Measurements from ENCODE around the gene AGTR2. TPM values are rescaled to one million over a fixed set of nuclear protein-coding genes. Genes with fewer than 3 reads are reported as not detected.
"Not testable (repeated sequence)": the region's sequence is repeated elsewhere in the genome, so short reads cannot be mapped to it uniquely, and the experiment has no call there.

The AGTR2 gene
- total RNA-seq, 1 experiment from 2014 or later, result not detected

DNA sequence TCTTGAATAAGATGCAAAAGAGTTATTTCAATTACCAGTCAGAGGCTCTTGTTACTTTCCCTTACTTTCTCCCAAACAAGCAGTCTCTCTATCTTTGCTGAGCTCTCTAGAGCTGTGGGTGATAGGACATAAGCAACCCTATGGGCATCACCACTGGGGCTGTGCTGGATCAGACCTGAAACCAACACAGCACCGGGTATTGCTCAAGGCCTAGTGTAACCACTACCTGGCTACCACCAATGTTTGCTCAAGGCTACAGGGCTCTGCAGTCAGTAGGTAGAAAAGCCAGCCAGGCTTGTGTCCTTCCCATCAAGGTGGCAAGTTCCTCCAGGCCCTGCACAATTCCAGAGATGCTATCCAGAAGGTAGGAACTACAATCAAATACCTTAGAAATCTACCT, 35.3 kb upstream of the AGTR2 start:
- BruUV-seq (replicated peaks), result no TSS peak
- H3K27ac ChIP-seq (ENCODE audit: low read depth, low read length), result no peak overlapping the region
- H3K9me2 ChIP-seq (ENCODE audit: insufficient read depth), result no peaks in the 10 kb centered on the region
- H2AFZ ChIP-seq (ENCODE audit: low read depth, low read length, poor library complexity, severe bottlenecking), result no peak overlapping the region
- no peaks in the 10 kb centered on the region for H4K20me1 ChIP-seq (ENCODE audit: insufficient read depth)
- no peaks in the 10 kb centered on the region for H3K4me1 ChIP-seq (ENCODE audit: control insufficient read depth in 1 of 2, insufficient read depth in 2 of 2, low read length in 2 of 2)
- no peak overlapping the region for H3K4me3 ChIP-seq (replicated peaks in 1 of 2; ENCODE audit: low read depth in 1 of 2, low read length in 2 of 2)
- H3K9me3 ChIP-seq (ENCODE audit: control insufficient read depth in 1 of 2, insufficient read depth in 1 of 2, low read depth in 1 of 2, low read length in 2 of 2), result no peaks in the 10 kb centered on the region
- no peak overlapping the region for H3K4me2 ChIP-seq (ENCODE audit: low read length)
- no peaks in the 10 kb centered on the region for H3K27me3 ChIP-seq (ENCODE audit: insufficient read depth, low read length)
- POLR2A ChIA-PET, result no interaction called here
- RAD21 ChIA-PET (ENCODE audit: low non-redundant PET in 1 of 2, low total read pairs in 2 of 2, uncharacterized antibody in 2 of 2, unreplicated experiment in 2 of 2), result no interaction called here
- TF ChIP-seq RAD21 (IDR thresholded peaks at IDR 0.05; ENCODE audit: low read depth) (no peak), SRF (IDR thresholded peaks at IDR 0.05; ENCODE audit: low read depth) (no peak)
- DNase-seq (ENCODE audit: low read depth, low spot score) (no peak), ATAC-seq (no peak)
- H3K36me3 ChIP-seq (ENCODE audit: control insufficient read depth in 1 of 2, insufficient read depth in 2 of 2, low read length in 2 of 2), result no peaks in the 10 kb centered on the region
- H3K79me2 ChIP-seq (ENCODE audit: insufficient read depth, low read length), result no peaks in the 10 kb centered on the region
- intact Hi-C loops (cut with micrococcal nuclease), result no loop called here
- CTCF ChIA-PET, result no interaction called here
- H3K9ac ChIP-seq (ENCODE audit: low read length), result no peak overlapping the region

DNA sequence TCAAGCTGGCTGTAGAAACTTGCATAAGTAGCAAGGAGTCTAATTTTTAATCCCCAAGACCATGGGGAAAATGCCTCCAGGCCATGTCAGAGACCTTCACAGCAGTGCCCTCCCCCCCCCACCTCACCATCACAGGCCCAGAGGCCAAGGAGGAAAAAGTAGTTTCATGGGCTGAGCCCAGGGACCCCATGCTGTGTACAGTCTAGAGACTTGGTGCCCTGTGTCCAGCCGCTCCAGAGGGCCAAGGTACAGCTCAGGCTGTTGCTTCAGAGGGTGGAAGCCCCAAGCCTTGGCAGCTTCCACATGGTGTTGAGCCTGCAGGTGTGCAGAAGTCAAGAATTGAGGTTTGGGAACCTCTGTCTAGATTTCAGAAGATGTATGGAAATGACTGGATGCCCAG, 29.3 kb upstream of the AGTR2 start:
- H3K27me3 ChIP-seq (ENCODE audit: insufficient read depth, low read length); POLR2A ChIA-PET; H3K9me2 ChIP-seq (ENCODE audit: insufficient read depth); CTCF ChIA-PET; H3K79me2 ChIP-seq (ENCODE audit: insufficient read depth, low read length); BruUV-seq (replicated peaks); intact Hi-C loops (cut with micrococcal nuclease); H3K4me2 ChIP-seq (ENCODE audit: low read length); H3K27ac ChIP-seq (ENCODE audit: low read depth, low read length); DNase-seq (ENCODE audit: low read depth, low spot score); H2AFZ ChIP-seq (ENCODE audit: low read depth, low read length, poor library complexity, severe bottlenecking); RAD21 ChIA-PET (ENCODE audit: low non-redundant PET in 1 of 2, low total read pairs in 2 of 2, uncharacterized antibody in 2 of 2, unreplicated experiment in 2 of 2); H4K20me1 ChIP-seq (ENCODE audit: insufficient read depth); H3K9me3 ChIP-seq (ENCODE audit: control insufficient read depth in 1 of 2, insufficient read depth in 1 of 2, low read depth in 1 of 2, low read length in 2 of 2); H3K4me3 ChIP-seq (replicated peaks in 1 of 2; ENCODE audit: low read depth in 1 of 2, low read length in 2 of 2); H3K36me3 ChIP-seq (ENCODE audit: control insufficient read depth in 1 of 2, insufficient read depth in 2 of 2, low read length in 2 of 2); H3K4me1 ChIP-seq (ENCODE audit: control insufficient read depth in 1 of 2, insufficient read depth in 2 of 2, low read length in 2 of 2); ATAC-seq; H3K9ac ChIP-seq (ENCODE audit: low read length): not testable (repeated sequence)

DNA sequence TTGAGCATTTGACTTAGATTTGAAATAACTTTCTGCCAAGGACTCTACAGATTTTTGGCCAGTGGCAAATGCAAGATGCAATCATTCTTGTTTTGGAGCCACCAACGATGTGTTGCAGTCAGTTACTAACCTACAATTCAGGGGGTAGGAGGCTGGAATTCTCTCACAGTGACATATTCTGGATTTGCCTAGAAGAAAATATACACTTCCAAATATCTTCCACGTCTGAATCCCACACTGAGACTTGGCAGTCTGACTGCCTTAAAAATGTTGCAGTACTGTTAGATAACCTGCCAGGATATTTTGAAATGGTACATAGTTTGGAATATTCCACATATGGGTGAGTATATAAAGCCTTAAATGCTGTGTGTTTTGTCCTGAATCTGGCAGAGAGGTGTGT, 27.6 kb upstream of the AGTR2 start:
- DNase-seq (ENCODE audit: low read depth, low spot score), result no peak
- ChIA-PET RAD21 (ENCODE audit: low non-redundant PET in 1 of 2, low total read pairs in 2 of 2, uncharacterized antibody in 2 of 2, unreplicated experiment in 2 of 2) (no interaction called here), CTCF (no interaction called here), POLR2A (no interaction called here)
- H3K79me2 ChIP-seq (ENCODE audit: insufficient read depth, low read length), result no peaks in the 10 kb centered on the region
- no peaks in the 10 kb centered on the region for H3K9me3 ChIP-seq (ENCODE audit: control insufficient read depth in 1 of 2, insufficient read depth in 1 of 2, low read depth in 1 of 2, low read length in 2 of 2)
- BruUV-seq (replicated peaks), result no TSS peak
- H3K27ac ChIP-seq (ENCODE audit: low read depth, low read length), result no peak overlapping the region
- no peaks in the 10 kb centered on the region for H4K20me1 ChIP-seq (ENCODE audit: insufficient read depth)
- no peak for ATAC-seq
- H3K9me2 ChIP-seq (ENCODE audit: insufficient read depth), result no peaks in the 10 kb centered on the region
- TF ChIP-seq, protein P1, sequence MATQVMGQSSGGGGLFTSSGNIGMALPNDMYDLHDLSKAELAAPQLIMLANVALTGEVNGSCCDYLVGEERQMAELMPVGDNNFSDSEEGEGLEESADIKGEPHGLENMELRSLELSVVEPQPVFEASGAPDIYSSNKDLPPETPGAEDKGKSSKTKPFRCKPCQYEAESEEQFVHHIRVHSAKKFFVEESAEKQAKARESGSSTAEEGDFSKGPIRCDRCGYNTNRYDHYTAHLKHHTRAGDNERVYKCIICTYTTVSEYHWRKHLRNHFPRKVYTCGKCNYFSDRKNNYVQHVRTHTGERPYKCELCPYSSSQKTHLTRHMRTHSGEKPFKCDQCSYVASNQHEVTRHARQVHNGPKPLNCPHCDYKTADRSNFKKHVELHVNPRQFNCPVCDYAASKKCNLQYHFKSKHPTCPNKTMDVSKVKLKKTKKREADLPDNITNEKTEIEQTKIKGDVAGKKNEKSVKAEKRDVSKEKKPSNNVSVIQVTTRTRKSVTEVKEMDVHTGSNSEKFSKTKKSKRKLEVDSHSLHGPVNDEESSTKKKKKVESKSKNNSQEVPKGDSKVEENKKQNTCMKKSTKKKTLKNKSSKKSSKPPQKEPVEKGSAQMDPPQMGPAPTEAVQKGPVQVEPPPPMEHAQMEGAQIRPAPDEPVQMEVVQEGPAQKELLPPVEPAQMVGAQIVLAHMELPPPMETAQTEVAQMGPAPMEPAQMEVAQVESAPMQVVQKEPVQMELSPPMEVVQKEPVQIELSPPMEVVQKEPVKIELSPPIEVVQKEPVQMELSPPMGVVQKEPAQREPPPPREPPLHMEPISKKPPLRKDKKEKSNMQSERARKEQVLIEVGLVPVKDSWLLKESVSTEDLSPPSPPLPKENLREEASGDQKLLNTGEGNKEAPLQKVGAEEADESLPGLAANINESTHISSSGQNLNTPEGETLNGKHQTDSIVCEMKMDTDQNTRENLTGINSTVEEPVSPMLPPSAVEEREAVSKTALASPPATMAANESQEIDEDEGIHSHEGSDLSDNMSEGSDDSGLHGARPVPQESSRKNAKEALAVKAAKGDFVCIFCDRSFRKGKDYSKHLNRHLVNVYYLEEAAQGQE (IDR thresholded peaks at IDR 0.05; ENCODE audit: low read depth), result no peak
- no peaks in the 10 kb centered on the region for H3K27me3 ChIP-seq (ENCODE audit: insufficient read depth, low read length)
- H2AFZ ChIP-seq (ENCODE audit: low read depth, low read length, poor library complexity, severe bottlenecking), result no peak overlapping the region
- H3K4me1 ChIP-seq (ENCODE audit: control insufficient read depth in 1 of 2, insufficient read depth in 2 of 2, low read length in 2 of 2), result no peaks in the 10 kb centered on the region
- H3K4me2 ChIP-seq (ENCODE audit: low read length), result no peak overlapping the region
- H3K4me3 ChIP-seq (replicated peaks in 1 of 2; ENCODE audit: low read depth in 1 of 2, low read length in 2 of 2), result no peak overlapping the region
- no peaks in the 10 kb centered on the region for H3K36me3 ChIP-seq (ENCODE audit: control insufficient read depth in 1 of 2, insufficient read depth in 2 of 2, low read length in 2 of 2)
- H3K9ac ChIP-seq (ENCODE audit: low read length), result no peak overlapping the region
- intact Hi-C loops (cut with micrococcal nuclease), result no loop called here

Measured in HCT116 (cell line).